Measurements from ENCODE around the gene TPD52L2. TPM values are rescaled to one million over a fixed set of nuclear protein-coding genes. Genes with fewer than 3 reads are reported as not detected.
A peak's percentile ranks its signal among the peaks of the same experiment; 100 is the strongest.

The TPD52L2 gene
- total RNA-seq, 2 experiments from 2014 or later, result 15.1 to 15.3 TPM

GRCh38 chr20:63859166-63859699 is 5.8 kb upstream of the TPD52L2 start:
- H3K27me3 Mint-ChIP-seq, result no peaks in the 10 kb centered on the region
- CTCF ChIA-PET, result interaction anchor here (1.2 kb wide), 1 partner anchor 73 kb away, joined by 4 read pairs; no protein-coding TSS in a partner anchor
- H3K4me3 ChIP-seq (ENCODE audit: low read length), result no peak overlapping the region
- peaks cover 0 to 7% of the 10 kb centered on the region in 2 experiments for H3K9me3 ChIP-seq (ENCODE audit: control insufficient read depth in 1 of 2, insufficient read depth in 1 of 2, low read length in 2 of 2)
- peak overlapping the region; percentile 36 for H3K27ac Mint-ChIP-seq
- intact Hi-C loops (cut with DNase I, micrococcal nuclease), result no loop called here
- no peak overlapping the region for H3K4me3 Mint-ChIP-seq
- peaks cover 7% of the 10 kb centered on the region for H3K36me3 ChIP-seq (ENCODE audit: insufficient read depth, low read length)
- no peak for DNase-seq
- H3K27ac ChIP-seq (ENCODE audit: low read depth in 1 of 2, low read length in 2 of 2), result peak overlapping the region in 1 of 2 donors; percentile 42
- peaks cover 0 to 2% of the 10 kb centered on the region in 2 experiments for H3K27me3 ChIP-seq (ENCODE audit: control insufficient read depth in 1 of 2, insufficient read depth in 2 of 2, low read length in 2 of 2)
- peaks cover 18% of the 10 kb centered on the region for H3K36me3 Mint-ChIP-seq (ENCODE audit: low read depth)
- TF ChIP-seq, protein P1, sequence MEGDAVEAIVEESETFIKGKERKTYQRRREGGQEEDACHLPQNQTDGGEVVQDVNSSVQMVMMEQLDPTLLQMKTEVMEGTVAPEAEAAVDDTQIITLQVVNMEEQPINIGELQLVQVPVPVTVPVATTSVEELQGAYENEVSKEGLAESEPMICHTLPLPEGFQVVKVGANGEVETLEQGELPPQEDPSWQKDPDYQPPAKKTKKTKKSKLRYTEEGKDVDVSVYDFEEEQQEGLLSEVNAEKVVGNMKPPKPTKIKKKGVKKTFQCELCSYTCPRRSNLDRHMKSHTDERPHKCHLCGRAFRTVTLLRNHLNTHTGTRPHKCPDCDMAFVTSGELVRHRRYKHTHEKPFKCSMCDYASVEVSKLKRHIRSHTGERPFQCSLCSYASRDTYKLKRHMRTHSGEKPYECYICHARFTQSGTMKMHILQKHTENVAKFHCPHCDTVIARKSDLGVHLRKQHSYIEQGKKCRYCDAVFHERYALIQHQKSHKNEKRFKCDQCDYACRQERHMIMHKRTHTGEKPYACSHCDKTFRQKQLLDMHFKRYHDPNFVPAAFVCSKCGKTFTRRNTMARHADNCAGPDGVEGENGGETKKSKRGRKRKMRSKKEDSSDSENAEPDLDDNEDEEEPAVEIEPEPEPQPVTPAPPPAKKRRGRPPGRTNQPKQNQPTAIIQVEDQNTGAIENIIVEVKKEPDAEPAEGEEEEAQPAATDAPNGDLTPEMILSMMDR (IDR thresholded peaks at IDR 0.05), result no peak
- H3K4me1 ChIP-seq (ENCODE audit: insufficient read depth, low read length), result peaks cover 43% of the 10 kb centered on the region
- POLR2A ChIA-PET, result no interaction called here
- no peak for ATAC-seq (ENCODE audit: poor library complexity)
- peaks cover 36% of the 10 kb centered on the region for H3K4me1 Mint-ChIP-seq (ENCODE audit: low read depth)
- H3K9me3 Mint-ChIP-seq, result no peaks in the 10 kb centered on the region

DNA sequence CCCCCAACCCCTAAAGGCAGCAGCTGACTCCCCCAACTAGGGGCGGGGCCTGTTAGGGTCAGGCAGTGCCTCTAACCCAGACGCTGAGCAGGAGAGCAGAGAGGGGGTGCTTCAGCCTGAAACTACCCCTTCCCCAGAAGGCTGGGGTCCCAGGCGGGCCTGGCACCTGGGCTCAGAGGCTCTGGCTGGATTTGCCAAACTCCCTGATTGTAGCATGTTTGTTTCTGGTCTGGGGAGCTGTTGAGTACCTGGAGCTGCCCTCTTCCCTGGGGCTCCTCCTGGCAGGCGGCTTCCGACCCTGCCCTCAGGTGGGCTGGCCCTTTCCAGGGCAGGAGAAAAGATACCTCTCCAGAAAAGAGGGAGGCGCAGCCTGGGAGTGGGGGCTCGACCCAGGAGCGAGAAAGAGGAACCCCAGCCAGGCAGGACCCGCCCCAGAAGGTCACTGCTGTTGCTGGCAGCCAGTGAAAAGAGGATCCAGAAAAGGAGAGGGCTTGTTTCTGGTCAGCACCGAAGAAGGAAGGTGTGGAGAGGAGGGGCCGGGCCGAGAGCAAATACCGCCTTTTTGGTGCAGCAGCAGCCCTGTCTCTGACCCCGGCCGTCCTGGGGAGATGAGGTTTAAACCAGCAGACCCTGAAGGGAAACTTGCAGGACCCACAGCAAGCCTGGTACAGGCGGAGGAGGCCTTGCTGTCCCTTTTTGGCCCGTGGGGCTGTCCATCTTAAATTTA is 4.6 kb upstream of the TPD52L2 start:
- peaks cover 43% of the 10 kb centered on the region for H3K4me1 ChIP-seq (ENCODE audit: insufficient read depth, low read length)
- Mint-ChIP-seq H3K27ac (no peak overlapping the region), H3K4me3 (no peak overlapping the region), H3K4me1 (ENCODE audit: low read depth) (peaks cover 44% of the 10 kb centered on the region), H3K27me3 (no peaks in the 10 kb centered on the region), H3K9me3 (no peaks in the 10 kb centered on the region), H3K36me3 (ENCODE audit: low read depth) (peaks cover 23% of the 10 kb centered on the region)
- ChIA-PET CTCF (no interaction called here), POLR2A (no interaction called here)
- TF ChIP-seq, protein P1 (IDR thresholded peaks at IDR 0.05), result no peak
- H3K9me3 ChIP-seq (ENCODE audit: control insufficient read depth in 1 of 2, insufficient read depth in 1 of 2, low read length in 2 of 2), result peaks cover 0 to 7% of the 10 kb centered on the region in 2 experiments
- peaks cover 7% of the 10 kb centered on the region for H3K36me3 ChIP-seq (ENCODE audit: insufficient read depth, low read length)
- H3K27ac ChIP-seq (ENCODE audit: low read depth in 1 of 2, low read length in 2 of 2), result no peak overlapping the region
- no peak overlapping the region for H3K4me3 ChIP-seq (ENCODE audit: low read length)
- ATAC-seq (ENCODE audit: poor library complexity) (no peak), DNase-seq (peak in 2 of 14 experiments; percentile 21 to 39)
- intact Hi-C loops (cut with DNase I, micrococcal nuclease), result loop anchor here in 1 of 2 experiments (5.0 to 10.0 kb wide), 2 partner anchors 73 to 206 kb away; partner anchors contain the start of genes RTEL1 and STMN3
- H3K27me3 ChIP-seq (ENCODE audit: control insufficient read depth in 1 of 2, insufficient read depth in 2 of 2, low read length in 2 of 2), result no peaks in the 10 kb centered on the region

DNA sequence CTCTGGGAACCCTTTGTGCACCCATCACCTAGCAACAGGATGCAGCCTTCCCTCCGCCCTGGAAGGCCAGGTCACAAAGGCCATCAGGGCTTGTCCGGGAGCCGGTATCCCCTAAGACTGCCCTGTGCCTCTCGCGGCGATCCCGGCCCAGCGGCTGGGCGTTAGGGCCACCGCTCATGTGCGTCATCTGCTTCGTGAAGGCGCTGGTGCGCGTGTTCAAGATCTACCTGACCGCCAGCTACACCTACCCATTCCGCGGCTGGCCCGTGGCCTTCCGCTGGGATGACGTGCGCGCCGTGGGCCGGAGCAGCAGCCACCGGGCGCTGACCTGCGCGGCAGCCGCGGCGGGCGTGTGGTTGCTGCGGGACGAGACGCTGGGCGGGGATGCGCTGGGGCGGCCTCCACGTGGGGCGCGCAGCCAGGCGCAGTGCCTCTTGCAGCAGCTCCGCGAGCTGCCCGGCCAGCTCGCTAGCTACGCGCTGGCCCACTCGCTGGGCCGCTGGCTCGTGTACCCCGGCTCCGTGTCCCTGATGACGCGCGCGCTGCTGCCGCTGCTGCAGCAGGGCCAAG is 3.6 kb upstream of the TPD52L2 start, which contains the start of gene ABHD16B:
Gene ABHD16B, plus strand, starts transcription at position 134 of the 570 bp plus-strand sequence. Its CDS starts 43 bp downstream, at position 177.
- CTCF ChIA-PET, result no interaction called here
- H3K4me1 Mint-ChIP-seq (ENCODE audit: low read depth), result peaks cover 50% of the 10 kb centered on the region

More for the DNA sequence above, 3.6 kb upstream of the TPD52L2 start, which contains the start of gene ABHD16B:
- H3K9me3 Mint-ChIP-seq, result no peaks in the 10 kb centered on the region
- no peak within 1 kb of the TSS for H3K4me3 ChIP-seq (ENCODE audit: low read length)
- peaks cover 0 to 7% of the 10 kb centered on the region in 2 experiments for H3K9me3 ChIP-seq (ENCODE audit: control insufficient read depth in 1 of 2, insufficient read depth in 1 of 2, low read length in 2 of 2)
- peaks cover 7% of the 10 kb centered on the region for H3K36me3 ChIP-seq (ENCODE audit: insufficient read depth, low read length)
- no peaks in the 10 kb centered on the region for H3K27me3 Mint-ChIP-seq
- H3K27me3 ChIP-seq (ENCODE audit: control insufficient read depth in 1 of 2, insufficient read depth in 2 of 2, low read length in 2 of 2), result no peaks in the 10 kb centered on the region
- peaks cover 53% of the 10 kb centered on the region for H3K4me1 ChIP-seq (ENCODE audit: insufficient read depth, low read length)
- no peak for DNase-seq
- H3K27ac ChIP-seq (ENCODE audit: low read depth in 1 of 2, low read length in 2 of 2), result no peak within 1 kb of the TSS
- TF ChIP-seq, protein P1 (IDR thresholded peaks at IDR 0.05), result no peak
- peaks cover 23% of the 10 kb centered on the region for H3K36me3 Mint-ChIP-seq (ENCODE audit: low read depth)
- intact Hi-C loops (cut with DNase I, micrococcal nuclease), result loop anchor here in 1 of 2 experiments (5.0 to 10.0 kb wide), 2 partner anchors 74 to 207 kb away; partner anchors contain the start of genes RTEL1 and STMN3
- no peak for ATAC-seq (ENCODE audit: poor library complexity)
- no peak within 1 kb of the TSS for H3K4me3 Mint-ChIP-seq
- POLR2A ChIA-PET, result no interaction called here
- no peak within 1 kb of the TSS for H3K27ac Mint-ChIP-seq
